ENCODE measurements around the gene HIPK3. TPM values are rescaled to one million over a fixed set of nuclear protein-coding genes. Genes with fewer than 3 reads are reported as not detected.
A peak's percentile ranks its signal among the peaks of the same experiment; 100 is the strongest.

The HIPK3 gene
- total RNA-seq, 2 donors from 2014 or later: 125 to 311 TPM

GRCh38 chr11:33321422-33321821, 64.2 kb downstream of the HIPK3 start:
- no peaks in the 10 kb centered on the region for H3K9me3 ChIP-seq
- H3K4me3 ChIP-seq: no peak overlapping the region
- ATAC-seq (ENCODE audit: insufficient number of reproducible peaks, low FRiP score, low read depth) (no peak), DNase-seq (ENCODE audit: low spot score) (no peak)
- TF ChIP-seq CTCF (IDR thresholded peaks at IDR 0.05): no peak
- peaks cover 31 to 66% of the 10 kb centered on the region in 2 donors for H3K4me1 ChIP-seq (ENCODE audit: control insufficient read depth in 1 of 2, low read depth in 2 of 2)
- H3K27ac ChIP-seq: no peak overlapping the region
- H3K27me3 ChIP-seq (replicated peaks; ENCODE audit: insufficient read depth): no peaks in the 10 kb centered on the region
- no peaks in the 10 kb centered on the region for H3K36me3 ChIP-seq

- no peak for TF ChIP-seq CTCF (IDR thresholded peaks at IDR 0.05)
- Histone ChIP-seq H3K27ac (no peak overlapping the region), H3K4me3 (no peak overlapping the region), H3K27me3 (replicated peaks; ENCODE audit: insufficient read depth) (no peaks in the 10 kb centered on the region), H3K4me1 (ENCODE audit: control insufficient read depth in 1 of 2, low read depth in 2 of 2) (peaks cover 35 to 74% of the 10 kb centered on the region in 2 donors), H3K9me3 (no peaks in the 10 kb centered on the region), H3K36me3 (no peaks in the 10 kb centered on the region)
- no peak for ATAC-seq (ENCODE audit: insufficient number of reproducible peaks, low FRiP score, low read depth)
- no peak for DNase-seq (ENCODE audit: low spot score)
Observed at GRCh38 chr11:33323421-33323820, 66.2 kb downstream of the HIPK3 start.

- H3K27ac ChIP-seq: no peak overlapping the region
- no peaks in the 10 kb centered on the region for H3K27me3 ChIP-seq (replicated peaks; ENCODE audit: insufficient read depth)
- DNase-seq (ENCODE audit: low spot score) (no peak), ATAC-seq (ENCODE audit: insufficient number of reproducible peaks, low FRiP score, low read depth) (no peak)
- no peaks in the 10 kb centered on the region for H3K9me3 ChIP-seq
- no peak overlapping the region for H3K4me3 ChIP-seq
- no peak for TF ChIP-seq CTCF (IDR thresholded peaks at IDR 0.05)
- H3K4me1 ChIP-seq (ENCODE audit: control insufficient read depth in 1 of 2, low read depth in 2 of 2): peaks cover 34 to 74% of the 10 kb centered on the region in 2 donors
- no peaks in the 10 kb centered on the region for H3K36me3 ChIP-seq
Observed at GRCh38 chr11:33324302-33324985, 67.3 kb downstream of the HIPK3 start.

GRCh38 chr11:33325451-33325850, 68.3 kb downstream of the HIPK3 start:
- Histone ChIP-seq H3K27me3 (replicated peaks; ENCODE audit: insufficient read depth) (no peaks in the 10 kb centered on the region), H3K9me3 (no peaks in the 10 kb centered on the region), H3K27ac (peak overlapping the region in 1 of 2 donors; percentile 10), H3K4me1 (ENCODE audit: control insufficient read depth in 1 of 2, low read depth in 2 of 2) (peaks cover 25 to 72% of the 10 kb centered on the region in 2 donors), H3K36me3 (peaks cover 4% of the 10 kb centered on the region), H3K4me3 (no peak overlapping the region)
- no peak for ATAC-seq (ENCODE audit: insufficient number of reproducible peaks, low FRiP score, low read depth)
- no peak for DNase-seq (ENCODE audit: low spot score)
- no peak for TF ChIP-seq CTCF (IDR thresholded peaks at IDR 0.05)

GRCh38 chr11:33329705-33330329, 72.6 kb downstream of the HIPK3 start:
- Histone ChIP-seq H3K4me3 (no peak overlapping the region), H3K27me3 (replicated peaks; ENCODE audit: insufficient read depth) (no peaks in the 10 kb centered on the region), H3K4me1 (ENCODE audit: control insufficient read depth in 1 of 2, low read depth in 2 of 2) (peaks cover 11 to 60% of the 10 kb centered on the region in 2 donors), H3K36me3 (peaks cover 4% of the 10 kb centered on the region), H3K27ac (no peak overlapping the region), H3K9me3 (no peaks in the 10 kb centered on the region)
- TF ChIP-seq CTCF (IDR thresholded peaks at IDR 0.05): peak; percentile 43
- no peak for DNase-seq (ENCODE audit: low spot score)
- no peak for ATAC-seq (ENCODE audit: insufficient number of reproducible peaks, low FRiP score, low read depth)

All from thoracic aorta (tissue), 2 donors.